Gastroesophageal sphincter (tissue), 4 donors: Measurements from ENCODE around the gene FBP1. TPM values are rescaled to one million over a fixed set of nuclear protein-coding genes. Genes with fewer than 3 reads are reported as not detected.
A peak's percentile ranks its signal among the peaks of the same experiment; 100 is the strongest.

ENCODE experiments used
- ATAC-seq: fragments of 150-250 bp; one replicate; pipeline ENCODE4 v1.9.1; 2016; ENCODE audit warnings: mild to moderate bottlenecking, moderate library complexity
- H3K27ac ChIP-seq, 4 donors: fragments of 200-600 bp; sonication (generic) in 3 of 4; 1 replicate in 3 of 4; 2 replicates in 1 of 4; pipeline ENCODE4 v1.5.1; 2016 to 2019
- H3K27me3 ChIP-seq: fragments of 200-600 bp; sonication (generic); one replicate; pipeline ENCODE4 v1.5.1; 2019
- H3K36me3 ChIP-seq, 2 donors: fragments of 200-600 bp; sonication (generic); one replicate each; pipeline ENCODE4 v1.5.1; 2019; ENCODE audit warnings: control low read depth in 1 of 2
- H3K4me1 ChIP-seq, 3 donors: fragments of 200-600 bp; sonication (generic); 1 replicate in 2 of 3; 2 replicates in 1 of 3; pipeline ENCODE4 v1.5.1; 2016 to 2019; ENCODE audit warnings: control low read depth in 2 of 3
- H3K4me3 ChIP-seq, 2 donors: fragments of 200-600 bp; sonication (generic); one replicate each; pipeline ENCODE4 v1.5.1; 2019; ENCODE audit warnings: mild to moderate bottlenecking in 1 of 2, moderate library complexity in 1 of 2
- H3K9me3 ChIP-seq, 3 donors: fragments of 200-600 bp; sonication (generic); one replicate each; pipeline ENCODE4 v1.5.1; 2017 to 2019; ENCODE audit warnings: control low read depth in 2 of 3
- EP300 ChIP-seq: sonication (generic); formaldehyde crosslinking; IDR thresholded peaks from one replicate; pipeline ENCODE4 v1.6.1; 2017; ENCODE audit warnings: antibody characterized with exemption, mild to moderate bottlenecking
- POLR2A ChIP-seq, 2 donors: fragments of 450-650 bp; IDR thresholded peaks; one replicate each; pipeline ENCODE4 v1.6.1; 2017; ENCODE audit warnings: antibody characterized with exemption in 2 of 2, mild to moderate bottlenecking in 2 of 2, moderate library complexity in 1 of 2
- POLR2AphosphoS5 ChIP-seq: sonication (generic); formaldehyde crosslinking; IDR thresholded peaks from one replicate; pipeline ENCODE4 v1.6.1; 2017; ENCODE audit warnings: antibody characterized with exemption
- WGBS, 2 donors: methylation state at CpG; one replicate each; pipeline ENCODE4 v1.1.5; 2018; ENCODE audit warnings: low coverage in 1 of 2; 5-methylcytosine and 5-hydroxymethylcytosine counted together
- total RNA-seq, 4 donors: library from RNA; depleted of rRNA; stranded (reverse); fragments of >200 nt; gene quantifications; one replicate each; pipeline ENCODE4 v1.1.0, GENCODE V29; 2016
- TF ChIP-seq, protein P1 (sequence below), 4 experiments: fragments of 200-600 bp in 2 of 4; fragments of 450-650 bp in 2 of 4; sonication (generic) in 1 of 4; IDR thresholded peaks; one replicate each; pipeline ENCODE4 v1.5.1; 2017 to 2019; ENCODE audit warnings: antibody characterized with exemption in 4 of 4, mild to moderate bottlenecking in 2 of 4, moderate library complexity in 2 of 4

FBP1 gene
- total RNA-seq, 4 donors from 2014 or later = 0.72 to 6.3 (median 2.3) TPM; not detected in 1

DNA sequence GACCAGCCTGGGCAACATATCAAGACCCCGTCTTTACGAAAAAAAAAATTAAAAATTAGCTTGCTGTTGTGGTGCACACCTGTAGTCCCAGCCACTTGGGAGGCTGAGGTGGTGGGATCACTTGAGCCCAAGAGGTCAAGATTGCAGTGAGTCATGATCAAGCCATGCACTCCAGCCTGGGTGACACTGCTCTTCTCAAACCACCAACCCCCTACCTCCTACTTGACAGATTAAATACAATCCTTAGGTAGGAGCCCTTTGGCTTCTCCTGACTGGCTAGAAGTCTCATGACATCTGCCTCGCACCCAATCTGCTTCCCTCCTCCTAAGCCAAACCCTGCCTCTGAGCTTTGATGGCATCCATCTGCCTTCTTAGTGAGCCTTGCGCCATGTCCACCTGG lies 11.6 kb upstream of the FBP1 start:
- 100% methylated on average over 2 of the region's 4 CpGs for WGBS, 2 donors
- TF ChIP-seq POLR2AphosphoS5 = no peak
- Histone ChIP-seq H3K4me1 (peaks cover 0 to 3% (median 0%) of the 10 kb centered on the region in 3 donors), H3K9me3 (no peaks in the 10 kb centered on the region), H3K27ac (no peak overlapping the region), H3K27me3 (no peaks in the 10 kb centered on the region), H3K4me3 (no peak overlapping the region), H3K36me3 (no peaks in the 10 kb centered on the region)
- no peak for ATAC-seq

- Histone ChIP-seq H3K4me1 (no peaks in the 10 kb centered on the region), H3K27me3 (no peaks in the 10 kb centered on the region), H3K36me3 (no peaks in the 10 kb centered on the region), H3K4me3 (no peak overlapping the region), H3K9me3 (no peaks in the 10 kb centered on the region), H3K27ac (peak overlapping the region in 1 of 4 donors; percentile 35)
- TF ChIP-seq POLR2AphosphoS5 (no peak), POLR2A (IDR thresholded peaks at IDR 0.05) (no peak), EP300 (no peak)
- TF ChIP-seq, protein P1, sequence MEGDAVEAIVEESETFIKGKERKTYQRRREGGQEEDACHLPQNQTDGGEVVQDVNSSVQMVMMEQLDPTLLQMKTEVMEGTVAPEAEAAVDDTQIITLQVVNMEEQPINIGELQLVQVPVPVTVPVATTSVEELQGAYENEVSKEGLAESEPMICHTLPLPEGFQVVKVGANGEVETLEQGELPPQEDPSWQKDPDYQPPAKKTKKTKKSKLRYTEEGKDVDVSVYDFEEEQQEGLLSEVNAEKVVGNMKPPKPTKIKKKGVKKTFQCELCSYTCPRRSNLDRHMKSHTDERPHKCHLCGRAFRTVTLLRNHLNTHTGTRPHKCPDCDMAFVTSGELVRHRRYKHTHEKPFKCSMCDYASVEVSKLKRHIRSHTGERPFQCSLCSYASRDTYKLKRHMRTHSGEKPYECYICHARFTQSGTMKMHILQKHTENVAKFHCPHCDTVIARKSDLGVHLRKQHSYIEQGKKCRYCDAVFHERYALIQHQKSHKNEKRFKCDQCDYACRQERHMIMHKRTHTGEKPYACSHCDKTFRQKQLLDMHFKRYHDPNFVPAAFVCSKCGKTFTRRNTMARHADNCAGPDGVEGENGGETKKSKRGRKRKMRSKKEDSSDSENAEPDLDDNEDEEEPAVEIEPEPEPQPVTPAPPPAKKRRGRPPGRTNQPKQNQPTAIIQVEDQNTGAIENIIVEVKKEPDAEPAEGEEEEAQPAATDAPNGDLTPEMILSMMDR (IDR thresholded peaks at IDR 0.05) = no peak
- 34 to 64% methylated on average over 4 to 7 of the region's 12 CpGs for WGBS, 2 donors
- peak; percentile 52 for ATAC-seq
Measured at GRCh38 chr9:94649100-94649819, 9.9 kb upstream of the FBP1 start.

DNA sequence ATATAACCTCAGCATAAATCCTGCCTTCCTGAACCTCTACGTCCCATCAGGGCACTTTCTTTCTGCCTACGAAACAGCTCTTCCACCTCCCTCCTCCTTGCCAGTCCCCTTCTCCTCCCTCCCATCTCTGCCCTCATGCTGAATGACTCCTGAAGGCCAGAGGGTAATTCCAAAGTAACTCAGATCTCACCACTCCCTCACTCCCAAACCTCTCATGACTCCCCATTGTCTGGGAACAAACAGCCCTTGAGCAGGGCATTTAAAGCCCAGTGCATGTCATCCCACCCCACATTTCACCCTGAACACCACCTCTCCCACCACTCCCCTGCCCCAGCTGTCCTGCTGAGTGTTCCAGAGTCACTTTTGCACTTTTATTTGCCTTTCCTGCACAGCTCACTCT lies 8.9 kb upstream of the FBP1 start:
- no peak overlapping the region for H3K27ac ChIP-seq
- H3K4me3 ChIP-seq = no peak overlapping the region
- no peaks in the 10 kb centered on the region for H3K27me3 ChIP-seq
- no peak for ATAC-seq
- no peaks in the 10 kb centered on the region for H3K9me3 ChIP-seq
- TF ChIP-seq POLR2A (IDR thresholded peaks at IDR 0.05) (no peak), EP300 (no peak), POLR2AphosphoS5 (no peak)
- TF ChIP-seq, protein P1 (IDR thresholded peaks at IDR 0.05) = no peak
- no peaks in the 10 kb centered on the region for H3K4me1 ChIP-seq
- no peaks in the 10 kb centered on the region for H3K36me3 ChIP-seq
- 66 to 80% methylated on average over 2 of the region's 2 CpGs for WGBS, 2 donors

- no CpG with 5 or more reads among the region's 6 CpGs for WGBS, 2 donors
- Histone ChIP-seq H3K9me3 (no peaks in the 10 kb centered on the region), H3K36me3 (no peaks in the 10 kb centered on the region), H3K27me3 (no peaks in the 10 kb centered on the region), H3K4me1 (no peaks in the 10 kb centered on the region), H3K4me3 (no peak overlapping the region), H3K27ac (no peak overlapping the region)
- no peak for ATAC-seq
- TF ChIP-seq POLR2AphosphoS5 (no peak), POLR2A (IDR thresholded peaks at IDR 0.05) (no peak), EP300 (no peak)
- TF ChIP-seq, protein P1 (IDR thresholded peaks at IDR 0.05) = no peak
Measured at GRCh38 chr9:94645901-94646300, 6.6 kb upstream of the FBP1 start.

DNA sequence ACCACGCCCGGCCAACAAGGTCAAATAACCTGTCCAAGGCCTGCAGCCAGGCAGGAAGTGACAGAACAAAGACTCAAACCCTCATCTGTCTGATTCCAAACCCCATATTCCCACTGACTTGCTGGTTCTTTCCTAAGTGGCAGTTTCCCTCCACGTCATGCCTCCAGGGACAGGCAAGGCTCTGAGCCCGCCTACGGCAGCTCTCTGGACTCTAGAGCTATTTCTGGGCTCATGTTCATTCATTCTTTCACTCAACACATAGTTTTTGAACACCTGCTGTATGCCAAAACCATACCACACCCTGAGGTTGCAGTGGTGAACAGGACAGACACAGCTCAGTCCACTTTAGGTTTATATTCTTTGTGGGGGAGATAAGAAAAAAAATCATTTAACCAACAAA lies 5.2 kb upstream of the FBP1 start:
- Histone ChIP-seq H3K27me3 (peaks cover 2% of the 10 kb centered on the region), H3K4me3 (no peak overlapping the region), H3K36me3 (no peaks in the 10 kb centered on the region), H3K4me1 (peaks cover 0 to 7% (median 0%) of the 10 kb centered on the region in 3 donors), H3K27ac (no peak overlapping the region), H3K9me3 (no peaks in the 10 kb centered on the region)
- ATAC-seq = no peak
- no CpG with 5 or more reads among the region's 5 CpGs for WGBS, 2 donors
- no peak for TF ChIP-seq POLR2A (IDR thresholded peaks at IDR 0.05)
- TF ChIP-seq POLR2AphosphoS5 = no peak
- no peak for TF ChIP-seq EP300
- TF ChIP-seq, protein P1 (IDR thresholded peaks at IDR 0.05) = no peak
